Measurements from ENCODE around the gene SOWAHC. TPM values are rescaled to one million over a fixed set of nuclear protein-coding genes. Genes with fewer than 3 reads are reported as not detected.

SOWAHC gene
- total and polyA plus RNA-seq, 2 of the 13 experiments (the other 11 are each of a cell fraction or from before 2014, with no cell fraction given), result 21.2 to 22.5 TPM

GRCh38 chr2:109613922-109614714 is at the start of gene SOWAHC, which contains the start of gene SEPTIN10 (continued):
- TF ChIP-seq AHDC1 (CRISPR knock-in tag; IDR thresholded peaks at IDR 0.05; ENCODE audit: borderline replicate concordance), result no peak; the same call in 1 of the 2 replicates
- TF ChIP-seq PRPF4 (IDR thresholded peaks at IDR 0.05; ENCODE audit: low read depth, low read length, poor library complexity, severe bottlenecking), result no peak
- peak; percentile 89 for TF ChIP-seq ZNF772 (CRISPR knock-in tag; IDR thresholded peaks at IDR 0.05)
- peak; percentile 76 for TF ChIP-seq CEBPG (CRISPR knock-in tag; IDR thresholded peaks at IDR 0.05)
- peak; percentile 90 for TF ChIP-seq ZFX (CRISPR knock-in tag; IDR thresholded peaks at IDR 0.05; ENCODE audit: low read depth)
- TF ChIP-seq ISL2 (CRISPR knock-in tag; IDR thresholded peaks at IDR 0.05), result peak; percentile 87
- no peak for TF ChIP-seq HNRNPK (IDR thresholded peaks at IDR 0.05; ENCODE audit: low read depth, low read length, poor library complexity, severe bottlenecking)
- TF ChIP-seq WIZ (CRISPR knock-in tag; IDR thresholded peaks at IDR 0.05), result no peak; the same call in 1 of the 2 replicates
- peak; percentile 47; the same call in 1 of the 2 replicates for TF ChIP-seq ZNF160 (CRISPR knock-in tag; IDR thresholded peaks at IDR 0.05)
- TF ChIP-seq ZFP1 (CRISPR knock-in tag; IDR thresholded peaks at IDR 0.05), result no peak
- 0 out of 2 replicates have a peak, but pooled peaks have one; percentile 31 for TF ChIP-seq ZBTB4 (CRISPR knock-in tag; IDR thresholded peaks at IDR 0.05; ENCODE audit: borderline replicate concordance)
- no peak for TF ChIP-seq ZNF235 (CRISPR knock-in tag; IDR thresholded peaks at IDR 0.05; ENCODE audit: borderline replicate concordance)
- TF ChIP-seq ZNF484 (CRISPR knock-in tag; IDR thresholded peaks at IDR 0.05; ENCODE audit: borderline replicate concordance, low read depth), result no peak
- no peak; the same call in 1 of the 2 replicates for TF ChIP-seq HOXA9 (CRISPR knock-in tag; IDR thresholded peaks at IDR 0.05; ENCODE audit: borderline replicate concordance)
- peak; percentile 64 for TF ChIP-seq YY1 (IDR thresholded peaks at IDR 0.05; ENCODE audit: insufficient read depth, insufficient replicate concordance, low read depth, low read length)
- TF ChIP-seq THAP9 (CRISPR knock-in tag; IDR thresholded peaks at IDR 0.05; ENCODE audit: borderline replicate concordance), result peak; percentile 40; the same call in 1 of the 2 replicates
- no peak for TF ChIP-seq POLR2AphosphoS2 (IDR thresholded peaks at IDR 0.05; ENCODE audit: low read depth, low read length)
